ENCODE results near the gene OR56A1.

DNA sequence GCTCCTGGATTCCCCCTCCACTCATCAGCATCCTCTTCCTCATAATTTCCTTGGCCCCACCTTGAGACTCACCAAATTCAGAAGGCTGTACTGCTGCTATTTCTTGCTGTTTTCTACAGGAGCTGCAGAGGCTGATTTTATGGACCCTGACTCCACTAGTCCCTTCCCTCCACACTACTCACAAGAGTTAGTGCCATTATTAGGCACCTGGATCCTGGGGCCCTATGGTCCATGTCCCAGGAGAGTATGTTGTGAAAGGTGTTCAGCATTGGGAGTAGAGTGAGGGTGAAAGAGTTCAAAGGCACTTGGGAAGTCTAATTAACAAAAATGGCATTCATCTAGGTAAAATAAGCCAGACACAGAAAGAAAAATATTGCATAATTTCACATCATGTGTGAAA lies 23.7 kb downstream of the OR56A1 start, which contains the start of gene OR56A4:
- TF ChIP-seq, protein P1, sequence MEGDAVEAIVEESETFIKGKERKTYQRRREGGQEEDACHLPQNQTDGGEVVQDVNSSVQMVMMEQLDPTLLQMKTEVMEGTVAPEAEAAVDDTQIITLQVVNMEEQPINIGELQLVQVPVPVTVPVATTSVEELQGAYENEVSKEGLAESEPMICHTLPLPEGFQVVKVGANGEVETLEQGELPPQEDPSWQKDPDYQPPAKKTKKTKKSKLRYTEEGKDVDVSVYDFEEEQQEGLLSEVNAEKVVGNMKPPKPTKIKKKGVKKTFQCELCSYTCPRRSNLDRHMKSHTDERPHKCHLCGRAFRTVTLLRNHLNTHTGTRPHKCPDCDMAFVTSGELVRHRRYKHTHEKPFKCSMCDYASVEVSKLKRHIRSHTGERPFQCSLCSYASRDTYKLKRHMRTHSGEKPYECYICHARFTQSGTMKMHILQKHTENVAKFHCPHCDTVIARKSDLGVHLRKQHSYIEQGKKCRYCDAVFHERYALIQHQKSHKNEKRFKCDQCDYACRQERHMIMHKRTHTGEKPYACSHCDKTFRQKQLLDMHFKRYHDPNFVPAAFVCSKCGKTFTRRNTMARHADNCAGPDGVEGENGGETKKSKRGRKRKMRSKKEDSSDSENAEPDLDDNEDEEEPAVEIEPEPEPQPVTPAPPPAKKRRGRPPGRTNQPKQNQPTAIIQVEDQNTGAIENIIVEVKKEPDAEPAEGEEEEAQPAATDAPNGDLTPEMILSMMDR (IDR thresholded peaks at IDR 0.05): no peak
- no peak for TF ChIP-seq POLR2A (IDR thresholded peaks at IDR 0.05)

All from stomach (tissue), 4 donors.